ENCODE results near the gene KCNT1.

DNA sequence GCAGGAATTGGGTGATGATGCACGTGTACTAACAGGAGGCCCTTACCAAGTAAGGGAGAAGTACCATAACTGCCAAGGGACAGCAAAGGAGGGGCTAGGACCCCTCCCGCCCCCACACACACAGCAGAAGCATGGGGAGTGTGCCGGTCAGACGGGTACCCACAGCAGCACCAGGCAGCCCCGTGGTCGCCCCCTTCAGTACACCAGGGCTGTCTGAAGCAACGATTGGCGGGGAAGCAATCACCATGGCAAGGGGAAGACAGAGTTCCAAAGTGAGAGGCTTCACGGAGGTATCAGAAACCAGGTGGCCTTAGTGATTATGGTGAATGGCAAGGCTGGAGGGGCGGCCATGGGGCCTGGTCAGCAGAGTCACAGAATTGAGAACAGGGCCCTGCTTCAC, 133.1 kb downstream of the KCNT1 start:
- TF ChIP-seq POLR2AphosphoS5 (IDR thresholded peaks at IDR 0.05) (no peak), POLR2A (IDR thresholded peaks at IDR 0.05; ENCODE audit: low read depth) (no peak), EP300 (IDR thresholded peaks at IDR 0.05) (no peak)
- TF ChIP-seq, protein P1, sequence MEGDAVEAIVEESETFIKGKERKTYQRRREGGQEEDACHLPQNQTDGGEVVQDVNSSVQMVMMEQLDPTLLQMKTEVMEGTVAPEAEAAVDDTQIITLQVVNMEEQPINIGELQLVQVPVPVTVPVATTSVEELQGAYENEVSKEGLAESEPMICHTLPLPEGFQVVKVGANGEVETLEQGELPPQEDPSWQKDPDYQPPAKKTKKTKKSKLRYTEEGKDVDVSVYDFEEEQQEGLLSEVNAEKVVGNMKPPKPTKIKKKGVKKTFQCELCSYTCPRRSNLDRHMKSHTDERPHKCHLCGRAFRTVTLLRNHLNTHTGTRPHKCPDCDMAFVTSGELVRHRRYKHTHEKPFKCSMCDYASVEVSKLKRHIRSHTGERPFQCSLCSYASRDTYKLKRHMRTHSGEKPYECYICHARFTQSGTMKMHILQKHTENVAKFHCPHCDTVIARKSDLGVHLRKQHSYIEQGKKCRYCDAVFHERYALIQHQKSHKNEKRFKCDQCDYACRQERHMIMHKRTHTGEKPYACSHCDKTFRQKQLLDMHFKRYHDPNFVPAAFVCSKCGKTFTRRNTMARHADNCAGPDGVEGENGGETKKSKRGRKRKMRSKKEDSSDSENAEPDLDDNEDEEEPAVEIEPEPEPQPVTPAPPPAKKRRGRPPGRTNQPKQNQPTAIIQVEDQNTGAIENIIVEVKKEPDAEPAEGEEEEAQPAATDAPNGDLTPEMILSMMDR (IDR thresholded peaks at IDR 0.05) = no peak
